MCF 10A (cell line): ENCODE data around the gene TRANK1. TPM values are rescaled to one million over a fixed set of nuclear protein-coding genes. Genes with fewer than 3 reads are reported as not detected.

Source experiments
- BruUV-seq: library from RNA; stranded (reverse); fragments of 400-500 nt; replicated peaks from 2 replicates; lab custom pipeline; 2021; lab: Mats Ljungman, UMichigan
- CTCF ChIA-PET: fragments of 300-600 bp; sonication (Branson Sonifier 250); formaldehyde crosslinking; extraction: SDS; loops from one replicate; lab custom pipeline; 2021; ENCODE audit warnings: antibody characterized with exemption, inconsistent platforms; lab: Yijun Ruan, JAX
- POLR2A ChIA-PET: fragments of 300-600, 350-650 bp; sonication (Branson Sonifier 250); formaldehyde crosslinking; extraction: SDS; loops from one replicate; lab custom pipeline; 2020; ENCODE audit warnings: antibody characterized with exemption, inconsistent platforms; lab: Yijun Ruan, JAX
- DNase-seq: peaks from one replicate; pipeline ENCODE4 v3.0.0-alpha.2; 2018; ENCODE audit not compliant: unreplicated experiment
- H3K27ac Mint-ChIP-seq: one replicate; pipeline ENCODE4 v1.8.0; 2022; ENCODE audit warnings: mild to moderate bottlenecking, low read depth, mixed read lengths; ENCODE audit not compliant: unreplicated experiment
- H3K27me3 Mint-ChIP-seq: one replicate; pipeline ENCODE4 v1.8.0; 2022; ENCODE audit warnings: mixed read lengths; ENCODE audit not compliant: insufficient read depth, unreplicated experiment
- H3K36me3 Mint-ChIP-seq: one replicate; pipeline ENCODE4 v1.8.0; 2022; ENCODE audit warnings: mild to moderate bottlenecking, moderate library complexity, mixed read lengths; ENCODE audit not compliant: insufficient read depth, unreplicated experiment
- H3K4me1 Mint-ChIP-seq: one replicate; pipeline ENCODE4 v1.8.0; 2022; ENCODE audit warnings: mixed read lengths; ENCODE audit not compliant: insufficient read depth, unreplicated experiment
- H3K4me3 Mint-ChIP-seq: one replicate; pipeline ENCODE4 v1.8.0; 2022; ENCODE audit warnings: mild to moderate bottlenecking, moderate library complexity, mixed read lengths; ENCODE audit not compliant: unreplicated experiment
- H3K9me3 Mint-ChIP-seq: one replicate; pipeline ENCODE4 v1.8.0; 2022; ENCODE audit warnings: mixed read lengths; ENCODE audit not compliant: unreplicated experiment
- intact Hi-C: fragments of 100-400 bp; cut with micrococcal nuclease; formaldehyde crosslinking; loops from 2 replicates; pipeline ENCODE4 v1.14.1; 2022
- total RNA-seq: library from RNA; stranded (reverse); gene quantifications from 2 replicates; pipeline ENCODE4 v1.2.3, GENCODE V29; 2022
- TF ChIP-seq, protein P1 (sequence below): fragments of 200-600 bp; IDR thresholded peaks from one replicate; pipeline ENCODE4 v1.8.0; 2022; ENCODE audit warnings: antibody characterized with exemption, mild to moderate bottlenecking; ENCODE audit not compliant: unreplicated experiment

Gene TRANK1
- total RNA-seq, 1 experiment from 2014 or later: 4.7 TPM

- intact Hi-C loops: no loop called here
- Mint-ChIP-seq H3K36me3 (peaks cover 49% of the 10 kb centered on the region), H3K27me3 (no peaks in the 10 kb centered on the region), H3K27ac (no peak overlapping the region), H3K4me3 (no peak overlapping the region), H3K4me1 (peaks cover 9% of the 10 kb centered on the region), H3K9me3 (no peaks in the 10 kb centered on the region)
- TSS peak; percentile 55 for BruUV-seq
- ChIA-PET CTCF (interaction anchor here (0.7 to 2.3 kb wide), 10 partner anchors 34 to 264 kb away, joined by 3 to 11 read pairs (median 4); no protein-coding TSS in a partner anchor), POLR2A (interaction anchor here (0.7 to 4.6 kb wide), 24 partner anchors 10 to 293 kb away, joined by 3 to 32 read pairs (median 4); no protein-coding TSS in a partner anchor)
- TF ChIP-seq, protein P1, sequence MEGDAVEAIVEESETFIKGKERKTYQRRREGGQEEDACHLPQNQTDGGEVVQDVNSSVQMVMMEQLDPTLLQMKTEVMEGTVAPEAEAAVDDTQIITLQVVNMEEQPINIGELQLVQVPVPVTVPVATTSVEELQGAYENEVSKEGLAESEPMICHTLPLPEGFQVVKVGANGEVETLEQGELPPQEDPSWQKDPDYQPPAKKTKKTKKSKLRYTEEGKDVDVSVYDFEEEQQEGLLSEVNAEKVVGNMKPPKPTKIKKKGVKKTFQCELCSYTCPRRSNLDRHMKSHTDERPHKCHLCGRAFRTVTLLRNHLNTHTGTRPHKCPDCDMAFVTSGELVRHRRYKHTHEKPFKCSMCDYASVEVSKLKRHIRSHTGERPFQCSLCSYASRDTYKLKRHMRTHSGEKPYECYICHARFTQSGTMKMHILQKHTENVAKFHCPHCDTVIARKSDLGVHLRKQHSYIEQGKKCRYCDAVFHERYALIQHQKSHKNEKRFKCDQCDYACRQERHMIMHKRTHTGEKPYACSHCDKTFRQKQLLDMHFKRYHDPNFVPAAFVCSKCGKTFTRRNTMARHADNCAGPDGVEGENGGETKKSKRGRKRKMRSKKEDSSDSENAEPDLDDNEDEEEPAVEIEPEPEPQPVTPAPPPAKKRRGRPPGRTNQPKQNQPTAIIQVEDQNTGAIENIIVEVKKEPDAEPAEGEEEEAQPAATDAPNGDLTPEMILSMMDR: no peak
- peak; percentile 55 for DNase-seq
Measured at GRCh38 chr3:36991923-36992805, 47.3 kb upstream of the TRANK1 start.

DNA sequence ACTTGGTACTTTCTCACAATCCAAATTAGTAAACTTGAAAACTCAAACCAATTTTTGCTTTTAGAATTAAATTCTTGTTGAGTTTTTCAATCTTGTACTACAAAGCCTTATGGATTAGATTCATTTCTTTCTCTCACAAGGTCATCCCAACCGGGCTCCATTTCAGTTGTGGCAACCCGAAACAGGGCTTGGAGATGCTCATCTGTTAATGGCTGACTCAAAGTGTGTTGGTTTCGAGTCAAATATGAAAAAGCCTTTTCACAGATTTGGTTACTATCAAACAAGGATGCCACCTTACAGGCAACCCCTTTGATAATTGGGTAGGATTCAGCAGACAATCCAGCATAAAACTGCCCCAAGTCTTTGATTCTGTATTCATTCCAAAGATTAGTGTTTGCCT, 46.3 kb upstream of the TRANK1 start:
- ChIA-PET POLR2A (interaction anchor here (0.7 to 4.6 kb wide), 6 partner anchors 9 to 257 kb away, joined by 3 to 32 read pairs (median 14); no protein-coding TSS in a partner anchor), CTCF (interaction anchor here (0.6 to 2.3 kb wide), 5 partner anchors 19 to 122 kb away, joined by 3 to 11 read pairs (median 3); no protein-coding TSS in a partner anchor)
- no peak for DNase-seq
- no TSS peak for BruUV-seq
- H3K36me3 Mint-ChIP-seq: peaks cover 54% of the 10 kb centered on the region
- H3K27ac Mint-ChIP-seq: no peak overlapping the region
- no peak overlapping the region for H3K4me3 Mint-ChIP-seq
- no peaks in the 10 kb centered on the region for H3K27me3 Mint-ChIP-seq
- intact Hi-C loops: no loop called here
- H3K4me1 Mint-ChIP-seq: peaks cover 9% of the 10 kb centered on the region
- H3K9me3 Mint-ChIP-seq: no peaks in the 10 kb centered on the region
- TF ChIP-seq, protein P1: no peak

GRCh38 chr3:36989568-36989967, 44.7 kb upstream of the TRANK1 start:
- TF ChIP-seq, protein P1: no peak
- Mint-ChIP-seq H3K4me1 (peaks cover 9% of the 10 kb centered on the region), H3K27me3 (no peaks in the 10 kb centered on the region), H3K4me3 (no peak overlapping the region), H3K27ac (peak overlapping the region; percentile 19), H3K9me3 (no peaks in the 10 kb centered on the region), H3K36me3 (peaks cover 70% of the 10 kb centered on the region)
- intact Hi-C loops: no loop called here
- BruUV-seq: no TSS peak
- CTCF ChIA-PET: interaction anchor here (0.8 to 1.5 kb wide), 4 partner anchors 20 to 82 kb away, joined by 3 to 11 read pairs (median 3); no protein-coding TSS in a partner anchor
- POLR2A ChIA-PET: interaction anchor here (0.5 to 1.2 kb wide), 4 partner anchors 8 to 238 kb away, joined by 3 to 4 read pairs (median 3); no protein-coding TSS in a partner anchor
- no peak for DNase-seq

- no TSS peak for BruUV-seq
- Mint-ChIP-seq H3K9me3 (no peaks in the 10 kb centered on the region), H3K27me3 (no peaks in the 10 kb centered on the region), H3K27ac (peak overlapping the region; percentile 19), H3K4me1 (peaks cover 9% of the 10 kb centered on the region), H3K36me3 (peaks cover 75% of the 10 kb centered on the region), H3K4me3 (no peak overlapping the region)
- TF ChIP-seq, protein P1: no peak
- ChIA-PET POLR2A (interaction anchor here (0.7 to 1.8 kb wide), 2 partner anchors 11 to 38 kb away, joined by 4 read pairs; no protein-coding TSS in a partner anchor), CTCF (interaction anchor here (0.6 to 1.5 kb wide), 5 partner anchors 11 to 82 kb away, joined by 3 to 11 read pairs (median 3); no protein-coding TSS in a partner anchor)
- no peak for DNase-seq
- intact Hi-C loops: no loop called here
Measured at GRCh38 chr3:36989005-36989404, 44.2 kb upstream of the TRANK1 start.
